Uterus (tissue), 2 donors: ENCODE measurements around the gene TMEM258.

Experiments
- CTCF ChIP-seq, 4 experiments: fragments of 200-600 bp in 2 of 4; fragments of 450-650 bp in 2 of 4; sonication (generic) in 2 of 4; IDR thresholded peaks; one replicate each; pipeline ENCODE4 v1.5.1; 2016 to 2019; ENCODE audit warnings: antibody characterized with exemption in 4 of 4, mild to moderate bottlenecking in 2 of 4, moderate library complexity in 1 of 4
- POLR2A ChIP-seq, 2 donors: fragments of 450-650 bp; IDR thresholded peaks; one replicate each; pipeline ENCODE4 v1.6.1; 2016; ENCODE audit warnings: antibody characterized with exemption in 2 of 2, mild to moderate bottlenecking in 1 of 2, moderate library complexity in 1 of 2

GRCh38 chr11:61778920-61779650 lies 13.3 kb downstream of the TMEM258 start:
- TF ChIP-seq CTCF (IDR thresholded peaks at IDR 0.05) (no peak), POLR2A (IDR thresholded peaks at IDR 0.05) (no peak)
